GM12878 (cell line): ENCODE measurements around the gene OAF. TPM values are rescaled to one million over a fixed set of nuclear protein-coding genes. Genes with fewer than 3 reads are reported as not detected.

Experiments
- ASH2L ChIP-seq: fragments of 300-600, 200-600 bp; sonication (generic); IDR thresholded peaks from 2 replicates; pipeline ENCODE4 v1.6.1; 2017; ENCODE audit warnings: low read depth, mild to moderate bottlenecking, borderline replicate concordance
- CBX5 ChIP-seq: sonication (generic); IDR thresholded peaks from 2 replicates; pipeline ENCODE4 v1.6.1; 2016; ENCODE audit warnings: low read depth, moderate library complexity, mild to moderate bottlenecking, inconsistent platforms
- CHD2 ChIP-seq: IDR thresholded peaks from 2 replicates; pipeline ENCODE4 v1.6.1; 2011; ENCODE audit warnings: low read depth, low read length, improper control_type of control experiment, borderline replicate concordance
- E4F1 ChIP-seq: fragments of 450-650 bp; IDR thresholded peaks from 2 replicates; pipeline ENCODE4 v1.6.1; 2018; ENCODE audit warnings: borderline replicate concordance, mild to moderate bottlenecking; ENCODE audit not compliant: partially characterized antibody
- EZH2 ChIP-seq: IDR thresholded peaks from 2 replicates; pipeline ENCODE4 v1.6.1; 2012; ENCODE audit warnings: low read depth, mild to moderate bottlenecking, control low read depth, inconsistent platforms, low read length, borderline replicate concordance; ENCODE audit not compliant: control insufficient read depth
- FOS ChIP-seq: IDR thresholded peaks from 3 replicates; pipeline ENCODE4 v1.6.1; 2011; ENCODE audit warnings: borderline replicate concordance; ENCODE audit not compliant: insufficient read length; ENCODE audit errors: extremely low read depth
- IKZF1 ChIP-seq: fragments of 450-650 bp; conservative IDR thresholded peaks from 2 replicates; pipeline ENCODE4 v1.6.1; 2017; ENCODE audit warnings: antibody characterized with exemption, mild to moderate bottlenecking
- MAX ChIP-seq: IDR thresholded peaks from 2 replicates; pipeline ENCODE4 v1.6.1; 2012; ENCODE audit warnings: low read depth, low read length, improper control_type of control experiment
- MEF2B ChIP-seq: fragments of 450-650 bp; IDR thresholded peaks from 2 replicates; pipeline ENCODE4 v1.6.1; 2018; ENCODE audit warnings: mild to moderate bottlenecking, moderate library complexity; ENCODE audit not compliant: partially characterized antibody, poor library complexity, severe bottlenecking
- MTA3 ChIP-seq: IDR thresholded peaks from 2 replicates; pipeline ENCODE4 v1.6.1; 2012; ENCODE audit warnings: low read length, inconsistent platforms, borderline replicate concordance
- NBN ChIP-seq: fragments of 450-650 bp; IDR thresholded peaks from 2 replicates; pipeline ENCODE4 v1.6.1; 2016
- RB1 ChIP-seq: fragments of 450-650 bp; formaldehyde crosslinking; IDR thresholded peaks from 2 replicates; pipeline ENCODE4 v1.6.1; 2017; ENCODE audit warnings: mild to moderate bottlenecking, borderline replicate concordance
- SRF ChIP-seq, 2 experiments: IDR thresholded peaks; 2 replicates each; pipeline ENCODE4 v1.6.1; 2011; ENCODE audit warnings: low read depth in 2 of 2, low read length in 2 of 2, mild to moderate bottlenecking in 1 of 2, moderate library complexity in 1 of 2
- TARDBP ChIP-seq: IDR thresholded peaks from 2 replicates; pipeline ENCODE4 v1.6.1; 2016; ENCODE audit warnings: borderline replicate concordance
- TCF7 ChIP-seq: IDR thresholded peaks from 2 replicates; pipeline ENCODE4 v1.6.1; 2014; ENCODE audit warnings: antibody characterized with exemption, borderline replicate concordance
- ZNF207 ChIP-seq: fragments of 450-650 bp; IDR thresholded peaks from 2 replicates; pipeline ENCODE4 v1.6.1; 2014; ENCODE audit warnings: antibody characterized with exemption, mild to moderate bottlenecking, borderline replicate concordance
- ZNF217 ChIP-seq: fragments of 450-650 bp; IDR thresholded peaks from 2 replicates; pipeline ENCODE4 v1.6.1; 2017; ENCODE audit warnings: antibody characterized with exemption, mild to moderate bottlenecking
- ZNF384 ChIP-seq: IDR thresholded peaks from 2 replicates; pipeline ENCODE4 v1.6.1; 2012; ENCODE audit warnings: low read depth, mild to moderate bottlenecking, low read length, improper control_type of control experiment, borderline replicate concordance
- polyA plus RNA-seq, 11 experiments: library from polyadenylated mRNA; depleted of rRNA in 4 of 11; unstranded in 6 of 11; stranded (reverse) in 5 of 11; fragments of >200 nt; fragmentation: Nextera tagmentation in 4 of 11; fragmentation: Illumina TruSeq in 1 of 11; extraction: Ambion mirVana in 4 of 11; extraction: Trizol in 1 of 11; gene quantifications; 1 replicate in 1 of 11; 2 replicates in 10 of 11; pipeline versions ENCODE4 v1.2.1 to v1.2.3, GENCODE V29; 2011 to 2016; ENCODE audit warnings: inconsistent platforms in 2 of 11, missing spikeins in 2 of 11, low read depth in 1 of 11
- total RNA-seq, 4 experiments: library from RNA; depleted of rRNA in 3 of 4; stranded (reverse); fragments of >200 nt in 3 of 4; fragmentation: Illumina TruSeq in 1 of 4; extraction: Trizol in 1 of 4; gene quantifications; 2 replicates each; pipeline versions ENCODE4 v1.2.1 to v1.2.3, GENCODE V29; 2013 to 2021
- TF ChIP-seq, protein P1 (sequence below): fragments of 450-650 bp; IDR thresholded peaks from 2 replicates; pipeline ENCODE4 v1.6.1; 2018; ENCODE audit warnings: mild to moderate bottlenecking, low read depth, moderate library complexity; ENCODE audit not compliant: partially characterized antibody
- TF ChIP-seq, protein P2 (sequence below): IDR thresholded peaks from 2 replicates; pipeline ENCODE4 v1.6.1; 2012; ENCODE audit warnings: low read length, inconsistent platforms

The OAF gene
- total and polyA plus RNA-seq, 10 of the 15 experiments (the other 5 are each of a cell fraction or from before 2014, with no cell fraction given), result 0.10 to 4.7 (median 1.1) TPM

- TF ChIP-seq, protein P1, sequence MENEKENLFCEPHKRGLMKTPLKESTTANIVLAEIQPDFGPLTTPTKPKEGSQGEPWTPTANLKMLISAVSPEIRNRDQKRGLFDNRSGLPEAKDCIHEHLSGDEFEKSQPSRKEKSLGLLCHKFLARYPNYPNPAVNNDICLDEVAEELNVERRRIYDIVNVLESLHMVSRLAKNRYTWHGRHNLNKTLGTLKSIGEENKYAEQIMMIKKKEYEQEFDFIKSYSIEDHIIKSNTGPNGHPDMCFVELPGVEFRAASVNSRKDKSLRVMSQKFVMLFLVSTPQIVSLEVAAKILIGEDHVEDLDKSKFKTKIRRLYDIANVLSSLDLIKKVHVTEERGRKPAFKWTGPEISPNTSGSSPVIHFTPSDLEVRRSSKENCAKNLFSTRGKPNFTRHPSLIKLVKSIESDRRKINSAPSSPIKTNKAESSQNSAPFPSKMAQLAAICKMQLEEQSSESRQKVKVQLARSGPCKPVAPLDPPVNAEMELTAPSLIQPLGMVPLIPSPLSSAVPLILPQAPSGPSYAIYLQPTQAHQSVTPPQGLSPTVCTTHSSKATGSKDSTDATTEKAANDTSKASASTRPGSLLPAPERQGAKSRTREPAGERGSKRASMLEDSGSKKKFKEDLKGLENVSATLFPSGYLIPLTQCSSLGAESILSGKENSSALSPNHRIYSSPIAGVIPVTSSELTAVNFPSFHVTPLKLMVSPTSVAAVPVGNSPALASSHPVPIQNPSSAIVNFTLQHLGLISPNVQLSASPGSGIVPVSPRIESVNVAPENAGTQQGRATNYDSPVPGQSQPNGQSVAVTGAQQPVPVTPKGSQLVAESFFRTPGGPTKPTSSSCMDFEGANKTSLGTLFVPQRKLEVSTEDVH, result no peak
- TF ChIP-seq CHD2 (peak; percentile 38; the same call in 1 of the 2 replicates), MEF2B (peak; percentile 98), RB1 (no peak), MTA3 (peak; percentile 82; the same call in 1 of the 2 replicates), NBN (no peak), SRF (IDR thresholded peaks at IDR 0.05; ENCODE audit: low read depth in 2 of 2, low read length in 2 of 2) (no peak), TCF7 (0 out of 2 replicates have a peak, but pooled peaks have one; percentile 18), EZH2 (no peak), FOS (no peak), ZNF217 (peak; percentile 52; the same call in 1 of the 2 replicates), IKZF1 (peak; percentile 97), MAX (no peak), TARDBP (no peak), ZNF384 (peak; percentile 7; the same call in 1 of the 2 replicates), E4F1 (no peak), ZNF207 (no peak), CBX5 (no peak), ASH2L (no peak)
- TF ChIP-seq, protein P2, sequence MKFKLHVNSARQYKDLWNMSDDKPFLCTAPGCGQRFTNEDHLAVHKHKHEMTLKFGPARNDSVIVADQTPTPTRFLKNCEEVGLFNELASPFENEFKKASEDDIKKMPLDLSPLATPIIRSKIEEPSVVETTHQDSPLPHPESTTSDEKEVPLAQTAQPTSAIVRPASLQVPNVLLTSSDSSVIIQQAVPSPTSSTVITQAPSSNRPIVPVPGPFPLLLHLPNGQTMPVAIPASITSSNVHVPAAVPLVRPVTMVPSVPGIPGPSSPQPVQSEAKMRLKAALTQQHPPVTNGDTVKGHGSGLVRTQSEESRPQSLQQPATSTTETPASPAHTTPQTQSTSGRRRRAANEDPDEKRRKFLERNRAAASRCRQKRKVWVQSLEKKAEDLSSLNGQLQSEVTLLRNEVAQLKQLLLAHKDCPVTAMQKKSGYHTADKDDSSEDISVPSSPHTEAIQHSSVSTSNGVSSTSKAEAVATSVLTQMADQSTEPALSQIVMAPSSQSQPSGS, result peak; percentile 93
Observed at GRCh38 chr11:120248551-120249278, 37.9 kb downstream of the OAF start (continued).
